ENCODE measurements around the gene SYT2. TPM values are rescaled to one million over a fixed set of nuclear protein-coding genes. Genes with fewer than 3 reads are reported as not detected.

The SYT2 gene
- total RNA-seq, 1 donor from 2014 or later, result not detected

DNA sequence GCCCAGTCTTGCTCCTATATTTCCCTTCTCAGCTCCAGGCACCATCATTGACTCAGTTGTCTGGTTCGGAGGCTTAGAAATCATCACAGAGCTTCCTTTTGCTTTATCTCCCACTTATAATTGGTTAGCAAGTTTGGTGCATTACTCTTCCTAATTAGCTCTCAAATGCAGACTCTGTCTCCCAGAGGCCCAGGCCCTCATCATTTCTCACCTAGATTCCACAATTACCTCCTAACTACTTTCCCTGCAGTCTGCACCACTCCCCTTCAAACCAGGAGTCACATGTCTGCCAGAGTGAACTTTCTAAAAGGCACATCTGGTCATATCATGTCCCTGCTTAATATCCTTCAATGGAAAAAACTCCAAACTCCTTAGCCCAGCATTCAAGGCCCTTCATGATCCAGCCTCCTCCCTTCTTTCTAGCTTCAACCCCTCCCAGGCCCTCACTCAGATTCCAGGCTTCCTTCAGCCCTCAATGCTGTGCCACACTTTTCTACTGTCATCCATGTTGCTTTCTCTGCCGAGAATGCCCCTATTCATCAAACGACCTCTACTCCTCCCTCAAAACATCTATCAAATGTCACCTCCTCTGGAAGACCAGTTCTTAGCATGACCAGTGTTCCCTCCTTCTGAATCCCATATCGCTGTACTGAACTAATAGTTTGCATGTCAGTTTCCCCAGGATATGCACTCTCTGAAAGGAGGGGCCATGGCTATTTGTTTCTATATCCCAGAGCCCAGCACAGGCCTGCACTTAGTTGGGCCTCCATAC, 30.7 kb downstream of the SYT2 start:
- DNase-seq (ENCODE audit: low read depth in 2 of 2), result no peak

DNA sequence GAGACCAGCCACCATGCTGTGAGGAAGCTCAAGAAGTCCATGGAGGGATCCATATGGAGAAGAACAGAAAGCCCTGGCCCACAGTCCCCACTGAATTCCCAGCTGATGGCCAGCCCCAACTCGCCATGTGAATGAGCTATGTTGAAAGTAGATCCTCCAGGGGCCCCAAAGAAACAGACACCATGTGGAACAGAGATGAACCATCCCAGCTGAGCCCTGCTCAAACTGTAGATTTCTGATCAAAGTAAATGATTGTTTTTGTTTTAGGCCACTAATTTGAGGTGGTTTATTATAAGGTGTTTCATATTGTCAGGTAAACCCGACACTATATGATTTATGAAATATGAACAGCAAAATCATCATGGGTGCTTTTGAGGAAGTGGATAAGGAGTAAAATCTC, 32.8 kb downstream of the SYT2 start:
- no peak for DNase-seq (ENCODE audit: low read depth in 2 of 2)

DNA sequence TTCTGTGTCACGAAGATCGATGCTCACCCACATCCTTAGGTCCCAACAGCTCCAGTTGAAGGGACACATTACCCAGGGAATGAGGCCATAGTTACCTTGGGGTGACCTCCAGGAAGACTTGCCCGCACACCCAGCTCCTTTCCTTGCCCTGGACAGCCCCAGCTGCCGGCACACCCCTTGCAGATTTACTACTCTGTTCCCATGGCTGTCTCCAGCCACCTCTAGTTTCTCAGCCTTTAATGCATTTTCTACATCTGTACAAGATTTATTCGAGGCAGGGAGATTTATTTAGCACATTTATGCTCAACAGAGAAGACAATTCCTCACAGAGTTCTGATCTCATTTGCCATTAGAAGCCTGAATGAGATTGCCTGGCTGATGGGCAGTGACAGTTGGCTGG, 36.7 kb downstream of the SYT2 start:
- DNase-seq (ENCODE audit: low read depth in 2 of 2), result no peak

DNA sequence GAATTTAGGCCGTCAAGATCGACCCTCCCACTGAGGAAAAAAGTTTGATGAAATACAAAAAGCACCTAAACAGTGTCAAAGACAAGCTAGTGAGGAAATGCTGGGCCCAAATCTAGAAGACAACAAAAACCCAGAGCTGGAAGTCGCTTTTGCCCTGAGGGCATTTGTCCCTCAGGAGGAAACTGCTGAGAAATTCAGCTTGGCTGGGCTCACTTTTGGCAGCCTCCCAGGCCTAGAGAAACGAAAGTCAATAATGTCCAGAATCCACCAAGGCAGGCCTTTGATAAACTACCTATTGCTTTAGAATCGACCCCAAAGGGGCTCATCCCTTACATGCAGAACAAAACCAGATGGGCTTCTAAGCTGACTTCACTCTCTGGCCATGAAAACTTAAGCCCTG, 38.9 kb downstream of the SYT2 start:
- DNase-seq (ENCODE audit: low read depth in 2 of 2), result no peak

DNA sequence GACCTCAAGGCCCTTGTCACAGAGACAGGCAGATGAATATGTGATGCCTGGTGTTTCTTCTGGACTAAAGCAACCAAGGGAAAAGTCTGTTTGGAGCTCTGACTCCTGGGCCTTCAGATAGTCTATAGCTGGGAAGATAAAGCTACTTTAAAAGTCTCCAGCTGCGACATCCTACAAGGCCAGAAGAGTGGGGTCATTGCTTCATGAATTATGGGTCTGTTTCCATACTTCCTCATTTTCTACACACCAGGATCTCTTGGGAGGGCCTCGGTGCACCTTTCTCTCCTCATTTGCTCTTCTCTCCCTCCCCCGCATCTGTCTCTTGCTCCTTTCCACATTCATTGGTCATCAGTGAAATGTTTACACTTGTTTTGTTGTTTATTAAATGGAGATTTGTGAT, 44.8 kb downstream of the SYT2 start:
- no peak for DNase-seq (ENCODE audit: low read depth in 2 of 2)

DNA sequence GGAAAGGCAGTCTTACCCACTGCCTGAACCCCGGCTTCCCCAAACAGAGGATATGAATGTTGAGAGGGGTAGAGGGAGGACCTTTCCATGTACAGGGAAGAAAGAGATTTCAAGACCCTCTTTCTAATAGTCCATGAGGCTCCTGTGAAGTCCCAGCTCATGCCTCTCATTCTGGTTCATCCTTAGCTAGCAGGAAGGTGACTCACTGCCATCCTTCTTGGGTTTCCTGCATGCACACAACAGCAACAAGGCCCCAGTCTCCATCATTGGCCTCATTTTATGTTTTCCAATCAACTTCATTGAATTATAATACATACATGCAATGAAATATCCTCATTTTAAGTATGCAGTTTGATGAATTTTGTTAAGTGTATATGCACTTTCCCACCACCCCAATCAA, 46.2 kb downstream of the SYT2 start:
- peak in 1 of 2 donors; percentile 55 for DNase-seq (ENCODE audit: low read depth in 2 of 2)

DNA sequence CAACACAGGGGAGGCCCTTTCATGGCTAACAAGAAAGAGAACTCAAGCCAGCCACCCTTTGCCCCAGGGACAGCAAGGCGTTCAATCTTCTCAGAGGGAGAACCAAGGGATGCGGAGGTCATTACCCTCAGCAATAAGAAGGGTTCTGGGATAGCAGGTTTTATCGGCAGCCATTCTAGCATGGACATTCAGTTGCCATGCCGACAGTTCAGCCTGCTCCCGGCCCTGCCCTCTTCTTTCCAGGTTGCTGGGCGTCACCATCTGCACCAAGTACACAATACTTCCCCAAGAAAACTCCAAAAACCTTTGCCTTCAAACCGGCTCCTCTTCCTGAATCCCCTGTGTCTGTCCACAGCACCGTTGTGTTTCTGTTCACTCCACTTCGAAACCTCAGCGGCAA, 47.1 kb downstream of the SYT2 start:
- DNase-seq (ENCODE audit: low read depth in 2 of 2), result no peak

DNA sequence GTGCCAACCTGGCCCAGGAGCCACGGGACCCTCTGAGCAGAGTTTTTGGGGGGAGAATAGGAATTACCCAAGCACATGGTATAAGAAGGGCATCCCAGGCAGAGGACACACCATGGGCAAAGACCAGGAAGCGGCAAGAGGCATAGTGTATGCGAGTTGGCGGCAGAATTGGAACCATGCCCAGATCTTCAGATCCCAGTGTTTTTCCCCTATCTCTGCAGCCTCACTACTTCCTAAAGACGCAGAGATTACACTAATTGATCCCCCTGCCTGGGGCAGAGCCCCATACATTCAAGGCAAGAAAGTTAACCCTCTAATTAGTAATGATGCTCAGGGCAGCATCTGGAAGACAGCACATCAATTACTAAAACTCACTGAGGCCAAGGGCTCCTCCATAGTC, 48.2 kb downstream of the SYT2 start:
- peak in 1 of 2 donors; percentile 28 for DNase-seq (ENCODE audit: low read depth in 2 of 2)

DNA sequence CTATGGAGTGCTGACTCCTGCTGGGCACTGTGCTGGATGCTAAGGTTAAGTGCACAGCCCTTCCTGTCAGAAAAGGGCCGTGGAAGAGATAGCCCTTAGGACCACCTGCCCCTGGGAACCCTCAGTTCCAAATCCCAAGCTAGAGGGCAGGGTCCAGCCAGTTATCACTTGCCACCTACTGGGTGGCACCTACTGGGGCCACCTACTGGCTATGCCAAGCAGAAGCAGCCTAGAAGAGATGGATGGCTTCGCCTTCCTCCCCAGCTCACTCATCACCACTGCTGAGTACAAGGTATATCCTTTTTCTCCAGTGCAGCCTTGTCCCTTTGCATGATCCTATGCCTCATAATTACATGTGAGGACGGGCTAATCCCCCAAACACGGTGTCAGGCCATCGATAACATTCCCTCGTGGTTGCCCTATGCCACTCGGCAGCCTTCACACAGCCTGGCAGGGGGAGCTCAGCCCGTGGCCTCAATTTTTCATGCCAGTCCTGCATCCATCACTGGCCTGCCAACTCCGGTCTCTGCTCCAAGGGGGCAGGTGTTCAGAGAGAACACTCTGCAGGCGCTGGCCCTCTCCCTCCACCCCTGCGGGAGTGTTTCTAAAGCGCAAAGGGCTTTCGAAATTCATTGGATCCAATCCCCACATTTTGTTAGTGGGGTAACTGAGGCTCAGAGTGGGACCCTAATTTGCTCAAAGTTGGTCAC, 49.0 kb downstream of the SYT2 start:
- peak in 1 of 2 donors; percentile 9 for DNase-seq (ENCODE audit: low read depth in 2 of 2)

DNA sequence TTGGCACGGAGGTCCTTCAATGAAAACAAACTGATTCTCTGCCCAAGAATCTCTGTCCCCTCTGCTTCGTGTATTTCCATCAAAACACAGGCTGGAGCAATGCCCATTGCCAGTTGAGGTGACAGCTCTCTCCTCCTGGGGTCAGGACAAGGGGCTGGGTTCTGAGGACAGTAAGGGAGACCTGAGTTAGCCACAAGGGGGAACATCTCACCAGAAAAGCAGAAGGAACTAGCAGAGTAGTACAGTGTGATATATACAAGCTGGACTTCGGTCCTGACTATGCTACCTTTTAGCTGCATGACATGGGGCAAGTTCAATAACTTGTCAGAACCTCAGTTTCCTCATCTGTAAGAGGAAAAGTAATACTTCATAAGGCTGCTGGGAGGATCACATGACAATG, 50.3 kb downstream of the SYT2 start:
- DNase-seq (ENCODE audit: low read depth in 2 of 2), result no peak

DNA sequence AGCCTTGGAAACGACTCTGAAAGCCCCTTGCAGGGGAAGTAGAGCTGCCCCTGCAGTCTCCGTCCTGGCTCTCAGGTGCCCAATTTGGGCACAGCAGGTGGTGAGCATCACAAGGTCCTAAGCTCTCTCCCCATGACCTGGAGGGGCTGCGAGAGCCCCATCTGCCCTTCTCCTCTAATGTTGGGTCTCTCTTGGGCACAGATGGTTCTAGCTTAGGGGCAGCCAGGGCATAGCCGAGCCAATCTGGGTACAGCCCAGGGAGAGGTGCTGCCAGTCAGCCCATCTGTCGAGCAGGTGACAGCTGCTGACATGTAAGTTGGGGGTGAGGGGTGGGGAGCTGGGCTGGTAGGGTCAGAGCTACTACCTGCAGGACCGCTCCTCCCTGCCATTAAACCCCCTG, 50.7 kb downstream of the SYT2 start:
- no peak for DNase-seq (ENCODE audit: low read depth in 2 of 2)

DNA sequence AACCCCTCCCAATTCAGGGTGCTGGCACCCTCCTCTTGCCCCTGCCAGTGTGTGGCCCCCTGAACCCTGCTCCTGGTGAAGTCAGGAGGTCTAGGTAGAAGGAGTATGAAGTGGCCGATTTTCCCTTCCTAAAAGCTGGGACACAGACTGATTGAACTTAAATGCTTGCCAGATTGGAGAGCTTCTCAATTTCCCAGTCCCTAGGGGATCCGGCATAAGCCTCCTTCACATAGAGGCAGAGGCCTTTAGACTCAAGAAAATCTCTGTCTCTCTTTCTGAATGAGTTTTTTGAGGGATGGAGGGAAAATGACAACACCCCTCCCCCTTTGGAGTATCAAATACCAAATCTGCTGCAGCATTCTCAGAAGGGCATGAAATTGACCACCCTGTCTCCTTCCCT, 51.5 kb downstream of the SYT2 start:
- no peak for DNase-seq (ENCODE audit: low read depth in 2 of 2)

DNA sequence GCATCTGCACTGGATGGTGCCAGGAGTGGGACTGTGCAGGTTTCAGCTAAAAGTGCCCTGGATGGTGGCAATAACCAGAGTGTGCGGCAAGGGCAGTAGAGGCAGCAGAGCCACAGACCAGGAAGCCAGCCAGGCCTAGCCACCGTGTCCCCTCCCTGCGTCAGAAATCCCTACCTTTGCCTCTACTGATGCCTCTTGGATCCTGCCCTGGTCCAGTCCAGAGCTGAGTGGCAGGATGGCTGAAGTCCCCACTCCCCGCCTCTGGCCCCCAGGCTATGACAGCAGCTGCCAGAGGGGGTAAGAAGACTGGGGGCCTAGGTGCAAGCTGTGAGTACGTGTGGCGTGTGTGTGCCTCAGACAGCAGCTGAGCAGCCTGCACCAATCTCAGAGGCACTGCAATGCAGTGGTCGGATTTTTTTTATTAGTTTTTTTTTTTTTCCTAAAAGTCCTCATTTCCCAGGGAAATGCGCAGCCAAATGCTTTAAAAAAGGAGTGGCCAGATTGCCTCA, 51.9 kb downstream of the SYT2 start:
- DNase-seq (ENCODE audit: low read depth in 2 of 2), result no peak

DNA sequence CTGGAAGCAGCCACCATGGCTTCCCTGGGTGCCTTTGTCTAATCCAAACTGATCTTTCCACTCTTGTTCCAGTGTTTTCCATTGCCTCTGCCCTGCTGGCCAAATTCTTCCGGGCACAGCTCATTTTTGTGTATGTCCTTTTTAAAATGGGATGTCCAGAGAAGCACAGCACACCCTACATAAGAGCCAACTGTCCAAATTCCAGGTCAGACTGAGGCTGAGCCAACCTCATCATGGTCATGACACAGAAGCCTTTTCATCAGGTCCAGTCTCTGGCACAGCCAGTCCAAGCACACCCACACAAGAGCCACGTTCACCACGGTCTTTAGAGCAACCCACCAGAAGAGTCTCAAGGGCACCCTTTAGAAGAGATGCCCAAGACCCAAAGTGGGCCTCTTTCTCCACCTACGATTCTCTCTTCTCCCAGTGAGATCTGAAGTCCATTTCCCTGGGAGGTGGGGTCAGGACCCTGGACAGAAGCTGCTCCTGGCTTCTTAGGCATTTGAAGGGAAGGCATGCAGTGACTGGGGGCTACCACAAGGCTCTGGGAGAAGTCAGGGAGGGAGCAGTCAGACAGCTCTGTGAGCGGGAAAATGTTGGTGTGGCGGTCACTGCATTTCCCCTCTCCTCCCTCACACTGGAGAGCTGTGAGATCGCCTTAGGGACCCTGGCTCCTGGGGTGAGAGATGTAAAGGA, 53.2 kb downstream of the SYT2 start:
- peak in 1 of 2 donors; percentile 32 for DNase-seq (ENCODE audit: low read depth in 2 of 2)

DNA sequence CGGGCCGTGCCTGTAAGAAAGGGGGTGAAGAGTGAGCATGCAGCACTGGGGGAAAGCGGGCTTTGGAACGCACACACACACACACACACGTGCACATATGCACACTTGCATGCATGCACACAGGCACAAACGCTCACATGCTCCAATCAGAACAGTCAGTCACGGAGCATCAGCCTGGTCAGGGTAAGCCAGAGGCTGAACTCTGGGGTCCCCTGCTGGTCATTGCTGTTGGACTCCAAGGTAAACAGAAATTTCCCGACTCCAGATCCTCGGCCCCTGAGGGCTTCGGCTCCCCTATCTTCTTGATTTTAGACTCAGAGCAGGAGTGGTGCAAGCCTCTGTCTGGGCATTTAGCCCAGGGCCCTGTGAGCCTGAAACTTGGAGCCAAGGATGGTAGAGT, 54.2 kb downstream of the SYT2 start:
- DNase-seq (ENCODE audit: low read depth in 2 of 2), result no peak

DNA sequence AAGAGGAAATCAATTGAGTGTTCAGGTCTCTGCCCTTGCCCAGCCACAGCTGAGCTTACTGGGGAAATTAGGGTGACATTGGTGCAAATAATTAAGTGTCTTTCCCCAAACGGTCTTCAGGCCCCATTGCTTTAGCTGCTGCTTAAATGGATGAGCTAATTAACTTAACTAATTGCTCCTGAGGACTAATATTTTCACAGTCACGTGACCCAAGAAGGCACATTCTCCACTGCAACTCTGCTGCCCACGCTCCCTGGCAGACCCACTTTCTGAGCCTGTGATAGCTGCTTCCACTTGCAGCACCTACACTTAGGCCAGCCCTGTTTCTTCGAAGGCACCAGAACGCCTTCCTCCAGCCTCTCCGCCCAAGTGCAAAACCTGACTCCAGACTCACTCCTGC, 56.2 kb downstream of the SYT2 start:
- DNase-seq (ENCODE audit: low read depth in 2 of 2), result no peak

DNA sequence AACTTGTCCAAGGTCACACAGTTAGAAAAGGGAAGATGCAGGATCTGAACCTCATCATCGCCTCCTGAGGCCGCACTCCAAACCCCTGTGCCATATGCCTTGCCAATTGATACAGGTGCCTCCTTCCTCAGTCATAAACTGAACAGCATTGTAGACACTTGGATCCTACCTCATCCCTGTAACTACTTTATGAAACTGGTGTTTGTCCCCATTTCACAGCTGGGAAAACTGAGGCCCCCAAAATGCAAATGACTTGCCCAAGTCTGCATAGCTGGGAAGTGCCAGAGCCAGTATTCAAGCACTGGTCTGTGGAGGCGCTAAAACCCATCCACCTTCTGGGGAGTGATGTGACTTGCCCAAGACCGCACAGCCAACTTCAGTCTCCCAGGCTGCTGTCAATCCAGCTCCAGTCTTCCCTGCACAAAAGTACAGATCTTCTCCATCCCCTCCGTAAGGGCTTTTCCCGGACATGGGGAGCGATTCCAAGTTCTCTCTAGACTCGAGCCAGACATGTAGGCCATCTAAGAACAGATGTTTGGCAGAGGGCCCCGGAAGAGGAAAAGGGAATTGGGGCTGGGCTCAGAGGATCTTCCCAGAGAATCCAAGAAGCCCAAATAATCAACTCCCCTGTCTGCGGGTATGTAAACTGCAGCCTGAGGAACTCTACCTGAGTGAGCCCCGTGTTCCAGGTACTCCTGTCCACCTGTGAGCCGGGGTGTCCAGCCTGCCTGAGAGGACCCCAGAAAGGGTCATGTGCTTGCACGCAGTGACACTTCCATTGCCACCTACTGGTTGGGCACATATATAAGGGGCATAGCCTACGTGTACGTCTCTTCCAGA, 60.5 kb downstream of the SYT2 start:
- DNase-seq (ENCODE audit: low read depth in 2 of 2), result no peak

DNA sequence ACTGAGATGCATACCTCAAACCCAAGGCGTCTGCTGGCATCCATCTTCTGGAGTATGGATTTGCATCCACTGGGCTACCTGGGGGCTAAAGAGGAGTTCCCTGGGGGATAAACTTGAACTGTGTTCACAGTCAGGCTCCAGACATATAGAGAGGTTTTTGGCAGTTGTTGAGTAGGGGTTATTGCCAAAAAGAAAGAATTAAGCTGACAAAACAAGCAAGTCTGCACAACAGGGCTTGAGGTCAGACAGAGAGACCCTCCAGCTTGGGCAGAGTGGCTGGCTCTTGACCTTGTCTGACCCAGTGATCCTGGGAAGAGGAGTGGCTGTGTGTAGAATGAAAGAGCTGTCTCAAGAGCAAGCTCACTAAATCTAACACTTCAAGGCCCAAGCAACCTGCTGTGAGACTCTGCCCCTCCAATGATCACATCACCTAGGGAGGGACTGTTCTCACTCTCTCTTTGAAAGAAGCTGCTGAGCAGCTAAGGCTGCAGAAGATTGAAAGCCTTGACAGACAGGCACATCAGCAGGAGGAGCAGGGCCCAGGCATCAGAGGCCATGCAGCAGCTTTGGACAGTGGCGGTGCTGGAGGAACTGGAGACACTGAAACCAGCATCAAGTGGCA, 61.5 kb downstream of the SYT2 start:
- no peak for DNase-seq (ENCODE audit: low read depth in 2 of 2)

DNA sequence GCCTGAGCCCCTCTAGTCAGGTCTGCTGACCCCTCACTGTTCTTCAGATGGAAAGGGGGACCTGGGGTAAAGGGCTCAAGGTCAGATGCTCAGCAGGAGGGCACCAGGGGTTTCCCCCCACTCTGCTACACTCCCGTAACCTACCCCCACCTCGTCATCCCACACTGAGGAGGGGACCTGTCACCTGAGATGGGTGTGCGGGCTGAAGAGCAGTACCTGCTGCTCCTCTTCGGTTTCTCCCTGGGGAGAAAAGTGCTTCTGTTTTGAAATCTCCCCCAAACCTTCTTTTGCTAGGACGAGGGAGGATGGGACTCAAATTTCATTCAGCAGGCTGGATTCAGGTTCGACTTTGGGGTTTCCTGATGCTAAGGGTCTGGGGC, 65.2 kb downstream of the SYT2 start:
- DNase-seq (ENCODE audit: low read depth in 2 of 2), result no peak

DNA sequence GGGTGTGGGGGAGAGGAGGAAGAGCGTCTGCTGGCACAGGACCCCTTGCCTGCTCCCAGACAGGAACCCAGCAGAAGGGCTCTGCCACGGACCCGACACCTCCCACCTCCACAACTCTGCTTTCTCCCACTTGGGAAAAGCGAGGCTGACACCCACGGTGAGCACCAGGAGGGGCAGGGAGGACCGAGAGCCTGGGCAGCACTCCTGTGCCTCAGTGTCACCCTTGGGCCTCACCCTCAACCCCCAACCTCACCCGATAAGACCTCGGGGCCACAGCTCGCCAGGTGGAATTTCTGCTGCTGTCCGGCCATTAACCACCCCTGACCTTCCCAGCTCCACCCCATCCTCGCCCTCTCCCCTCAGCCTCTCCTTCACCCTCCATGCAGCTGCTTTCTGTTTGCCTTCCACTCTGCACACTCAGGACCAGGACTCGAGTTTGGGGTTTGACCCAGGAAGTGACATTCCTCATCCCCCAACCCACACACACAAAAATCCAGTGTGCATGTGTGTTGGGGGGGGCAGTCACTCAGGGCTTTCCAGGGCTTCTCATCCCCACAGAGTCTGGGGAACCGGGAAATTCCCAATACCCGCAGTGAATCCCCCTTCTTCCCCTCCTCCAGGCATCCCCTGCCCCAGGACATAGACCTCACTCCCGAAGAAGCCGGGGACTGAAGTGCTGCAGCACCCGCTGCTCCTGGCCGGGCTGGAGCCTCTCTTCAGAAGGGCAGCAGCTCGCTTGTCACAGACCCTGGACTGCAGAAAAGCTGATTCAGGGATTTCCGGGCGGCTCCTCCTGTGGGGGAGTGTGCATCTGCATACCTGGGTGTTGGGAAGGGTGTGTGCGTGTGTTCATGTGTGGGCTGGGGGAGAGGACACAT, 65.8 kb downstream of the SYT2 start:
- DNase-seq (ENCODE audit: low read depth in 2 of 2), result no peak
